GM13976 (cell line): Measurements from ENCODE around the gene TMEM59L.

ENCODE experiments used
- DNase-seq: peaks from one replicate; pipeline ENCODE4 v3.0.0; 2012; ENCODE audit warnings: low spot score
- in situ Hi-C: fragments of 300-500 bp; cut with MboI; formaldehyde crosslinking; loops from one replicate; pipeline ENCODE4 v1.12.0; 2022; ENCODE audit warnings: low sequenced_read_pairs, mixed read lengths, inconsistent platforms; ENCODE audit not compliant: unreplicated experiment
- TF ChIP-seq, protein P1 (sequence below): IDR thresholded peaks from 2 replicates; pipeline ENCODE4 v1.5.1; 2012; ENCODE audit warnings: borderline replicate concordance, mild to moderate bottlenecking; ENCODE audit not compliant: insufficient read depth; ENCODE audit errors: extremely low read depth, missing control alignments, control extremely low read depth

The TMEM59L gene

DNA sequence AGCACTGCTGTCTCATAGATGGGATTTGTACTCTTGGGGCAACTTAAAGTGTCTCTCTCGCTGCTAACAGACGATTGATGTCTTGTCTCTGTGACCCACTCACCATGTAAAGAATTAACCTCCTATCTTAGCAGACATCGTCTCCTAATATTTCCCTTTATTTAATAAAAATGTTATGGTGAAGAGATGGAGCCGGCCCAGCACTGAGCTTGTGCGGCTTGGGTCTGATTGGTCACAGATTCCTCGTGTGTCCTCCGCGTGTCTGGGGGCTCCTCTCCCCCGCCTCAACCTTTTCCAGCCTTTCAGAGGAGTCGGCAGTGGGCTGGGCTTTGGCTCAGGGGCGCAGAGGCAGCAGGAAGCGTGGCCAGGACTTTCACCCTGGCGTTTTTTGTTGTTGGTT lies 57.6 kb downstream of the TMEM59L start:
- TF ChIP-seq, protein P1, sequence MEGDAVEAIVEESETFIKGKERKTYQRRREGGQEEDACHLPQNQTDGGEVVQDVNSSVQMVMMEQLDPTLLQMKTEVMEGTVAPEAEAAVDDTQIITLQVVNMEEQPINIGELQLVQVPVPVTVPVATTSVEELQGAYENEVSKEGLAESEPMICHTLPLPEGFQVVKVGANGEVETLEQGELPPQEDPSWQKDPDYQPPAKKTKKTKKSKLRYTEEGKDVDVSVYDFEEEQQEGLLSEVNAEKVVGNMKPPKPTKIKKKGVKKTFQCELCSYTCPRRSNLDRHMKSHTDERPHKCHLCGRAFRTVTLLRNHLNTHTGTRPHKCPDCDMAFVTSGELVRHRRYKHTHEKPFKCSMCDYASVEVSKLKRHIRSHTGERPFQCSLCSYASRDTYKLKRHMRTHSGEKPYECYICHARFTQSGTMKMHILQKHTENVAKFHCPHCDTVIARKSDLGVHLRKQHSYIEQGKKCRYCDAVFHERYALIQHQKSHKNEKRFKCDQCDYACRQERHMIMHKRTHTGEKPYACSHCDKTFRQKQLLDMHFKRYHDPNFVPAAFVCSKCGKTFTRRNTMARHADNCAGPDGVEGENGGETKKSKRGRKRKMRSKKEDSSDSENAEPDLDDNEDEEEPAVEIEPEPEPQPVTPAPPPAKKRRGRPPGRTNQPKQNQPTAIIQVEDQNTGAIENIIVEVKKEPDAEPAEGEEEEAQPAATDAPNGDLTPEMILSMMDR, result no peak
- no peak for DNase-seq
- in situ Hi-C loops, result no loop called here
